H1 (cell line): Measurements from ENCODE around the gene THOC6. TPM values are rescaled to one million over a fixed set of nuclear protein-coding genes. Genes with fewer than 3 reads are reported as not detected.

Experiments used
- CBX5 ChIP-seq: fragments of 300-800, 300-1000 bp; sonication (generic); IDR thresholded peaks from 2 replicates; pipeline ENCODE4 v1.7.1; 2016; ENCODE audit warnings: antibody characterized with exemption, low read length, low read depth
- CBX8 ChIP-seq: fragments of 300-800, 300-1000 bp; sonication (generic); IDR thresholded peaks from 2 replicates; pipeline ENCODE4 v1.7.1; 2016; ENCODE audit warnings: low read depth, low read length, borderline replicate concordance
- SP2 ChIP-seq: IDR thresholded peaks from 2 replicates; pipeline ENCODE4 v1.6.1; 2012; ENCODE audit warnings: mild to moderate bottlenecking, low read length, inconsistent platforms
- SP4 ChIP-seq: IDR thresholded peaks from 2 replicates; pipeline ENCODE4 v1.6.1; 2012; ENCODE audit warnings: low read length, inconsistent platforms
- TBP ChIP-seq: IDR thresholded peaks from 2 replicates; pipeline ENCODE4 v1.6.1; 2011; ENCODE audit warnings: low read depth, low read length, improper control_type of control experiment
- YY1 ChIP-seq: IDR thresholded peaks from 2 replicates; pipeline ENCODE4 v1.6.1; 2011; ENCODE audit warnings: low read depth, mild to moderate bottlenecking, low read length
- polyA plus RNA-seq, 7 experiments: library from polyadenylated mRNA; depleted of rRNA in 3 of 7; stranded (reverse) in 5 of 7; unstranded in 2 of 7; fragments of >200 nt in 5 of 7; fragments of 200-250 nt in 2 of 7; gene quantifications; 1 replicate in 5 of 7; 2 replicates in 1 of 7; 4 replicates in 1 of 7; pipeline versions ENCODE4 v1.2.1 to v1.2.3, GENCODE V29; 2011 to 2013; ENCODE audit warnings: missing spikeins in 2 of 7, mixed read lengths in 2 of 7
- total RNA-seq: library from RNA; stranded (reverse); fragmentation: NEBNext Ultra II Directional; extraction: Animal tissue kit (Norgen Biotek cat#: 25700); gene quantifications from 2 replicates; pipeline ENCODE4 v1.2.1, GENCODE V29; 2021

Gene THOC6
- total and polyA plus RNA-seq, 2 of the 8 experiments (the other 6 are each of a cell fraction or from before 2014, with no cell fraction given) = 78.5 to 111 TPM

- TF ChIP-seq CBX5 (no peak), SP4 (no peak), SP2 (no peak), TBP (no peak), YY1 (no peak), CBX8 (no peak)
- TF ChIP-seq, all 59 proteins: peak for 0
These were observed 27.5 kb upstream of the THOC6 start (continued) for GRCh38 chr16:2996298-2996697.
